ENCODE measurements around the gene GPR148.
"Not testable (repeated sequence)": the region's sequence is repeated elsewhere in the genome, so short reads cannot be mapped to it uniquely, and the experiment has no call there.

Gene GPR148, protein sequence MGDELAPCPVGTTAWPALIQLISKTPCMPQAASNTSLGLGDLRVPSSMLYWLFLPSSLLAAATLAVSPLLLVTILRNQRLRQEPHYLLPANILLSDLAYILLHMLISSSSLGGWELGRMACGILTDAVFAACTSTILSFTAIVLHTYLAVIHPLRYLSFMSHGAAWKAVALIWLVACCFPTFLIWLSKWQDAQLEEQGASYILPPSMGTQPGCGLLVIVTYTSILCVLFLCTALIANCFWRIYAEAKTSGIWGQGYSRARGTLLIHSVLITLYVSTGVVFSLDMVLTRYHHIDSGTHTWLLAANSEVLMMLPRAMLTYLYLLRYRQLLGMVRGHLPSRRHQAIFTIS

GRCh38 chr2:130728549-130729316 lies at the start of gene GPR148:
Gene GPR148 (plus strand): TSS chr2:130729070. CDS start chr2:130729152, 82 bp downstream.
- no peak for ATAC-seq

DNA sequence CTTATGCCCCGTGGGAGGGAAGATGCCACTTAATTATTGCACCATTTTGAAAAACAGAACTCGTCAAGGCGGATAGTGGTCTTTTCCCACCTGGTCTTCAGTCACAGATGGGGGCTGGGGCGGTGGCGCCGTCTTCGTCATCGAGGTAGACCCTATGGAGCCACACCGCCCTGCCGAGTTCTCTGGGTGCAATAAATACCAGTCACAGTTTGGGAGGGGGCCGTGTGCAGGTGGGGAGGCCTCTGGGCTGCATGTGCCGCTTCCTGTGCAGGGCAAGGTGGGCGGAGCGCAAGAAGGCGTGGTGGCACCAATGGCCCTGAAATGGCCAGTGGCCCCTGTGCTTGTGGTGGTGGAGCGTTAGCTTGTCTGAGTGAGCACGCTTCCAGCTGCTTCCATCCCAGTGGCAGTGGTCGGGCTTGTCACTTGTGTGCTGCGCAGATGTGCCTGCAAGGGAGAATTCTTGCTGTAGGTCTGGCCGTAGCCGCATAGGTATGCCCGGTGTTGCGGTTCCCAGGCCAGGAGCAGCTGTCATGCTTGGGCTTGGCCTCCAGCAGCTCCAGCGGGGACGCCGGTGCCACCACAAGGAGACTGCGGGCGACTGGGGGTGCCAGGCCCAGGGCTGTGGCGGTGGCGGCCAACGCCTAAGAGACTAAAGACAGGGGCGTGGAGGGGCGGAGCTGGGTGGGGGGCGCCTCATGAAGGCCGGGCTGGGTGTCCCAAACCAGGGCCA lies 36.7 kb upstream of the GPR148 start:
- ATAC-seq, result not testable (repeated sequence)

DNA sequence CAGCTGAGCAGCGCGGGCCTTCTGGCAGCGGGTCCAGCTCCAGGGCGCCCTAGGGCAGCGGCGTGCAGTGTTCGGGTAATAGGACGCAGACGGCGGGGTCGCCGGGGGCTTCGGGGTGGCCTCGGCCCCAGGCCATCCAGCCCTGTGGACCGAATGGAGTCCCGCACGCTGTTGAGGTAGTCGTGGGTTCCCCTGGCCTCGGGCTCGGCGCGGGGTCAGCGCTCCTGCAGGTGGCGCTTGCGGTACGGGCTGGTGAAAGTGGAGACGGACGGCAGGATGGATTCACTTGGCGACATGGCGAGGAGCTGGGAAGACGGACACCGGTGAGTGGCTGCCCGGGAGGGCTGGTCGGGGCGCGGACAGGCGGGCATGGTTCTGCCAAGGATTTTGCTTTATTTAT lies 35.4 kb upstream of the GPR148 start:
- not testable (repeated sequence) for ATAC-seq

DNA sequence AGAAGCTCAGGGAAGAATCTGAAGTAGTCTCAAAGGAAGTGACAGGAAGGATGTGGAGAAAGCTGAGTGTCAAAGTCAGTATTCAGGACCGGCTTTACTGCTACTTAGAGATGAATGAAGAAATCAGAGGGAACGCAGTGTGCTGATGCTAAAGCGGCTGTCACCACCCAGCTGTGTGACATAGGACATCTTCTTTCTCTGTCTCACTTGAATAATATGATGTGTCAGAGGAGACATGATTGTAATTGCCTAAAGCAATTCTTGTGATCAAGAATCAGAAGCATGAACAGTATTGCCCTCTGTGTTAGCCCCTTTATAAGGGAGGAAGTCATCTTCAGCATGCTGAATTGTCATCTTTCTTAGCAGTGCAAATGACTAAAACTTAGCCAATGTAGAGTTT lies 25.6 kb upstream of the GPR148 start:
- ATAC-seq, result not testable (repeated sequence)

GRCh38 chr2:130714795-130715194 lies 14.1 kb upstream of the GPR148 start:
- ATAC-seq, result not testable (repeated sequence)

DNA sequence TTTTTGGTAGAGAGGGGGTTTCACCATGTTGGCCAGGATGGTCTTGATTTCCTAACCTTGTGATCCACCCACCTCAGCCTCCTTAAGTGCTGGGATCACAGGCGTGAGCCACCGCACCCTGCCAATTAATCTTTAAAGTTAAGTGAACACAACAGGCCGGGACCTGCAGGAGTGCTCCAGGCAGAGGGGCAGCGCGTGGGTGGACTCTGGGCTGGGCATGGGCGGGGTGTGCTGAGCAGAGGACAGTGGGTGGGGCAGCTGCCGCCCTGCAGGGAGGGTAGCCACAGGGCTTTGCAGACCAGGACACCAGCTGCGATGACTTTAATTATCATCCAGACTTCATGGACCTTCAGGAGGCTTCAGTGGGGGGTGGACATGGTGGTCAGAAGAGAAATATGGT lies 8.8 kb upstream of the GPR148 start:
- ATAC-seq, result no peak

- ATAC-seq, result no peak
These were observed 8.3 kb upstream of the GPR148 start for GRCh38 chr2:130720528-130720927.

GRCh38 chr2:130724455-130724854 lies 4.4 kb upstream of the GPR148 start:
- no peak for ATAC-seq

DNA sequence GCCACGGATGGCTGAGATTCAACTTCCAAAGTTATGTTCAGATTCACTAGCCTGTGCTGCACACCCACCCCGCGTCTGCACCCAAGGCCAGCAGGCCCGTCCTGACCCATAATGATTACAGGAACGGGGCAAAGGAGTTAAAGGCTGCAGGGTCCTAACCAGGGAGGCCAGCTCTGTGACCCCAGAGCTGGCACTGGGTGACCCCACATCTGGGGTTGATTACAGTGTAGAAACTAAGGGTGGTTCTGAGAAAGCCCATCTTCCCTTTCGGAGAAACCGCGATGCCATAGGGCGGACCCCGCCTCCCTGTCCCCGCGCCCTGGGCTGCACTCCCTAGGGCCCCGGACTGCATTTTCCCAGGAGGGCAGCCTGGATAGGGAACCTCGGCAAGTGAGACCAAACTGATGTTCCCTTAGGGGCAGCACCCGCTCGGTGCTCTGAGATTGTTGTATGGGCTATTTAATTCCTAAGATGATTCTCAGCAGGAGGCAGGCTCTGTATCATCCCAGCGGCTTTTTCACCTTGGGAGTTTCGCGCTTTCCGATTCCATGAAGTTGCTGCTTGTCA lies 2.2 kb upstream of the GPR148 start:
- ATAC-seq, result no peak

GRCh38 chr2:130727286-130727924 lies 1.5 kb upstream of the GPR148 start:
- ATAC-seq, result peak; percentile 90 to 92

DNA sequence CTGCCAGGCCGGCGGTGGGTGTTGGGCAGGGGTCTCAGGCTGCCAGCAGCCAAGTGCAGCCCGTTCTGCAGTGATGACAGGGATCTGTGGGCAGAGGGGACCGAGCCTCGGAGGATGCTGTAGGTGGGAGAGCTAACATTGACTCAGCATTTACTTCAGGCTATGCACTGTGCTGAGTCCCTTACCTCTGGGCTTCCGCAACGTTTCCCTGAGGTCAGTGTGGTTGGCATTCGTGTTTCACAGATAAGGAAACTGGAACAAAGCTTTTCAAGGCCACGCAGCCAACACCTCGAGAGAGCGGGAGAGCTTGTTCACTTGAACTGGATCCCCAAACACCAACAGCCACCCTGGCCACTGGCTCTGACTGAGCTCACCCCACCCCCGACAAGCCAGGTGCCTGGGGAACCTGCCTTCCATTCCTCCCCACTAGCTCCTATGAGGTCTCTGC lies 839 bp upstream of the GPR148 start:
- peak; percentile 40 to 47 for ATAC-seq

GRCh38 chr2:130729322-130730299 lies 741 bp downstream of the GPR148 start:
- ATAC-seq, result no peak

- ATAC-seq, result not testable (repeated sequence)
These were observed 3.4 kb downstream of the GPR148 start for GRCh38 chr2:130732257-130732656.

- ATAC-seq, result no peak
These were observed 6.3 kb downstream of the GPR148 start for GRCh38 chr2:130735200-130735599.

DNA sequence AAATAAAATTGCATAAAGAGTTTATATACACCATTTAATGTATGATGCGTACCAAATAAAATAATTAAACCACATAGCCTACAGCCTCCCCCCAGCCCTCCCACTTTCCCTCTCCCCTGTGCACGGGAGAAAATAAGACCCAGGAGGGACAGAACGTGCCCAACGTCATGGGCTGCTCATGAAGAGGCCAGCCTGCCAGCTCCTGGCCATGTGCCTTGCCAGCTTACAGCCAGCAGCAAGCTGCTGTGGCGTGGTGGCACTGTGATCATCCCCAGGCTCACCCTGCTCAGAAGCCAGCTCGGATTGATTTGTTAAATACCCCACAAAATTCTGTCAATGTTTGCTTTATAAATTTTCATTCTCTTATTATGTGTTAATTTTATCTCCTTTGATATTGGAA lies 7.6 kb downstream of the GPR148 start:
- no peak for ATAC-seq

GRCh38 chr2:130737592-130737991 lies 8.7 kb downstream of the GPR148 start:
- no peak for ATAC-seq

DNA sequence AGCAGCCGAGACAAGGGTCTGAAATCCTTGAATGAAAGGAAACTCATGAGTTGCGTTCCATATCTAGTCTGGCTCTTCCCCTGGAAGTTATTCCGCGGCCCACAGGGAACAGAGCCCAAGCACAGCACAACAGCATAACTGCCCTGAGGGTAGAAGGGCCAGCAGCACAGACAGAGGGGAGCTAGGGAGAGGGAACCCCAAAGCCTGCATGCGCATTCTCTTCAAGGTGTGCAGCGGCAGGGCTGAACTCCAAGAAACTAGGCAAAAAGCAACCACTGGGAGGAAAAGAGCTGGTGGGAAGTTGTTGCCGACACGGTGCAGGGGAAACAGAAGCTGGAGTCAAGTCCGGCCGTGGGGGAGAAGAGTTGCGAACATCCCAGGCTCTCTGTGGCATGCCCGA lies 11.8 kb downstream of the GPR148 start:
- ATAC-seq, result no peak

DNA sequence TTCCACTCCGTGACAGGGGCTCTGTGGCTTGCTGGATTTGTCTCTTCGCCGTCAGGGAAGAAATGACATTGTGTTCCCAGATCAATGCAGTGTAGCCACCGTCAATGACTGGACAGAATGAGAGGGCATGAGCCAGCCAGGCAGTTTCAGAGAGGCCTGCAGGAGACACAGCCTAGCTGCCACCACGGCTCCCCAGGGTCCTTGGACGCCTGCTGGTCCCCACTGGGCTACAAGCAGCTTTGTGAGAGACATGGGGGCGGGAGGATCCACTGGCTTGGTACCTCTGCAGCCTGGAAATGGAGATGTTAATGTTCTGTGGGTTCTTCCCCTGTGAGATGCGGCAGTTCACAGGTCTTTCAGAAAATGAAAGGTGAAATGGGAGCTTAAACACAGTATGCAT lies 14.4 kb downstream of the GPR148 start:
- ATAC-seq, result no peak

DNA sequence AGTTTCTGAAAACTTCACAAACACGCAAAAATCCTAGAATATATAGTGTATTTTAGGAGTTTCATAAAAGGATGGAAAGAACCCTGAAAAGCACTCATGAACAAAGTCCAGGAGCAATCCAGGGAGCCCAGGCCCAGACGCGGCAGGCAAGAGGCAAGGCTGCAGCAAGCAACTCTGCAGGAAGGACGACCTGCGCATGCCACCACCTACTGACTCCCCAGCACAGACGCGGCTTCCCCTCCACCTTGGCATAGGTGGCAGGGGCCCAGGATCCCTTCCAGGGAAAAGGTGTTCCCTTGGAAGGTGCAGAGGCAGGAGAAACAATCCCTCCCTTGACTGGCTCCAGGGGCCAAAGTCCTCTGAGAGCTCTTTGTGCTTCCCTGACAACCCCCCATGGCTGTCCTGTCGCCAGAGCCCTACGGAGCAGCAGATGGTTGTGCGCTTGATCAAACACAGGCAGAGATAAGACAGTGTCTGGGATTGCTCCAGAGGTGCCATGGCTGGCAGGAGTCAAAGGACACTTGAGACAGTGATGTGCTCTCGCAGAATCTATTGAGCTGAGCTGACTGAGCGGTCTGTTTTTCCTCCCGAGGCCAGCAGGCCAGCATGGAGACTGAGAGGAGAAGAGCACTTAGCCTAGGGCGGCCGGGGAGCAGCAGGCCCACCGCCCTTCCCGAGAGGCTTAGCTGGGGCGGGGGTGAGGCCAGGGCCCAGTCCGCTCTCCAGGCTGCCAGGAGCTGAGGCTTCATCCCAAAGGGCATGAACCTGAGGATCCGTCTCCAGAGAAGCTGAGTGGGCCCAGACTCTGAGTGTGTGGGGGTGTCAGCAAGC lies 15.6 kb downstream of the GPR148 start:
- no peak for ATAC-seq

DNA sequence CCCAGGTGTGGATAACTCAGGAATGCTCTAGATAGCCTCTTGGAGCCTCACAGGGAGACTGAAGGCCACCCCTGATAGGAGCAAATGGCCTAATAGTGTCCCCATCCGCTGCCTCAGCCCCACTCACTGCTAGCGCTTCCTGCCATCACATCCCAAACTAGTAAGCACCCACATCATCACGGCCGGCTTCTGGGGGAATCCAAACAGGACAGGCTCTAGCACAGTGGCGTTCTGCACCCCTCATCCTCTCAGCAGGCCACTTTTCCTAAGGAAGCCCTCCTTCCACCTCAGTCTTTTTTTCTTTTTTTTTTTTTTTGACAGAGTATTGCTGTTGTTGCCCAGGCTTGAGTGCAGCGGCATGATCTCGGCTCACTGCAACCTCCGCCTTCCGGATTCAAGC lies 20.2 kb downstream of the GPR148 start:
- no peak for ATAC-seq
